Measurements from ENCODE around the gene MTHFD1.
A peak's percentile ranks its signal among the peaks of the same experiment; 100 is the strongest.

The MTHFD1 gene

GRCh38 chr14:64478634-64479250 lies 90.6 kb downstream of the MTHFD1 start:
- no peak overlapping the region for H3K27ac ChIP-seq
- TF ChIP-seq, protein P1, sequence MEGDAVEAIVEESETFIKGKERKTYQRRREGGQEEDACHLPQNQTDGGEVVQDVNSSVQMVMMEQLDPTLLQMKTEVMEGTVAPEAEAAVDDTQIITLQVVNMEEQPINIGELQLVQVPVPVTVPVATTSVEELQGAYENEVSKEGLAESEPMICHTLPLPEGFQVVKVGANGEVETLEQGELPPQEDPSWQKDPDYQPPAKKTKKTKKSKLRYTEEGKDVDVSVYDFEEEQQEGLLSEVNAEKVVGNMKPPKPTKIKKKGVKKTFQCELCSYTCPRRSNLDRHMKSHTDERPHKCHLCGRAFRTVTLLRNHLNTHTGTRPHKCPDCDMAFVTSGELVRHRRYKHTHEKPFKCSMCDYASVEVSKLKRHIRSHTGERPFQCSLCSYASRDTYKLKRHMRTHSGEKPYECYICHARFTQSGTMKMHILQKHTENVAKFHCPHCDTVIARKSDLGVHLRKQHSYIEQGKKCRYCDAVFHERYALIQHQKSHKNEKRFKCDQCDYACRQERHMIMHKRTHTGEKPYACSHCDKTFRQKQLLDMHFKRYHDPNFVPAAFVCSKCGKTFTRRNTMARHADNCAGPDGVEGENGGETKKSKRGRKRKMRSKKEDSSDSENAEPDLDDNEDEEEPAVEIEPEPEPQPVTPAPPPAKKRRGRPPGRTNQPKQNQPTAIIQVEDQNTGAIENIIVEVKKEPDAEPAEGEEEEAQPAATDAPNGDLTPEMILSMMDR (conservative IDR thresholded peaks at IDR 0.05), result peak; percentile 62

GRCh38 chr14:64488590-64489099 lies 100.5 kb downstream of the MTHFD1 start:
- H3K27ac ChIP-seq, result no peak overlapping the region
- TF ChIP-seq, protein P1 (conservative IDR thresholded peaks at IDR 0.05), result no peak

GRCh38 chr14:64491637-64492036 lies 103.5 kb downstream of the MTHFD1 start:
- H3K27ac ChIP-seq, result no peak overlapping the region
- TF ChIP-seq, protein P1 (conservative IDR thresholded peaks at IDR 0.05), result no peak

GRCh38 chr14:64493455-64493854 lies 105.3 kb downstream of the MTHFD1 start:
- H3K27ac ChIP-seq, result no peak overlapping the region
- TF ChIP-seq, protein P1 (conservative IDR thresholded peaks at IDR 0.05), result no peak

DNA sequence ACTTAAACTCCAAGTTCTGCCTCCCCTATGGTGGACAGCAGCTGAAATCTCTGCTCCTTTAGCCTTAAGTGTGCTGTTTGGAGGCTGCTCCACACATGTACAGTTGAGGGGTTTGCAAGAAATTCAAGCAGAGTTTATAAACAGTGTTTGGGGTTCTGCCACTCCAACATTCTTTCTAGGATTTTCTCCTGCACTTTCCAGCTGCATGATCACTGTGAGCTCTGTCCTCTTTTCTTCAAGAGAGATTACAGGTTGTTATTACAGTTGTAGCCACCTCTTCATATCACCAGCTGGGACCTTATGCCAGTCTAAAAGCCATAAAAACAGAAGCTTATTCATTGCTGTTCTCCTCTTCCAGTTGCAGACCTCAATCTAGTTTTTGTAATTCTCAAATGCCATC lies 107.1 kb downstream of the MTHFD1 start:
- H3K27ac ChIP-seq, result no peak overlapping the region

DNA sequence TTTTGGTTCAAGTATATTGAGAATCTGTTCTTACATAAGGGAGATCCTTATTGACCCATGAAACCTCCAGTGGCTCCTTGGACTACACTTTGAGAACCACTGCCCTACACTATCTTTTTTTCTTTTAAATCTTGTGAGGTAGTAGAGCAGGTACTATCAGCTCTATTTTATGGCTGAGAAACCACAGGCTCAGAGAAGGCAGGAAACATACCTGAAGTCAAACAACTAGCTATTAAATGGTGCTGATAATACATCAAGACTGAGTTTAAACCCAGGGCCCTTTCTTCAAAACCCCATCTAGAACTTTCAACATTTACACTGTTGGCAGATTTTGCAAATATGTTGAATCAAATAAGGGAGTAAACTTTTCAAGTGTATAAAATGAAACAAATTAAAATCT lies 108.6 kb downstream of the MTHFD1 start:
- TF ChIP-seq, protein P1 (conservative IDR thresholded peaks at IDR 0.05), result no peak
- H3K27ac ChIP-seq, result peak overlapping the region; percentile 8; the same call in 1 of the 2 replicates

More for the DNA sequence above, 107.1 kb downstream of the MTHFD1 start:
- TF ChIP-seq, protein P1 (conservative IDR thresholded peaks at IDR 0.05), result no peak

- peak overlapping the region; percentile 98 for H3K27ac ChIP-seq
- TF ChIP-seq, protein P1 (conservative IDR thresholded peaks at IDR 0.05), result no peak
These were observed 111.9 kb downstream of the MTHFD1 start for GRCh38 chr14:64500088-64500487.

All from VCaP (cell line).